GM12892 (cell line): ENCODE measurements around the gene ZNF169.
"Not testable (repeated sequence)": the region's sequence is repeated elsewhere in the genome, so short reads cannot be mapped to it uniquely, and the experiment has no call there.

Experiments
- POLR2A ChIP-seq: IDR thresholded peaks from 2 replicates; pipeline ENCODE4 v1.6.1; 2011; ENCODE audit warnings: low read depth, low read length, control low read depth
- TAF1 ChIP-seq: IDR thresholded peaks from 2 replicates; pipeline ENCODE4 v1.6.1; 2011; ENCODE audit warnings: low read depth, mild to moderate bottlenecking, control low read depth, low read length, borderline replicate concordance

- not testable (repeated sequence) for TF ChIP-seq POLR2A, TAF1
Observed at GRCh38 chr9:94323153-94323798, 64.2 kb downstream of the ZNF169 start.
